Right lobe of liver (tissue), 6 donors: ENCODE data around the gene STRADA. TPM values are rescaled to one million over a fixed set of nuclear protein-coding genes. Genes with fewer than 3 reads are reported as not detected.

Experiments
- ATAC-seq, 4 donors: fragments of 200-7000 bp; cut with Tn5 transposase; one replicate each; pipeline ENCODE4 v1.9.1; 2020; ENCODE audit warnings: mild to moderate bottlenecking in 4 of 4, moderate library complexity in 4 of 4
- DNase-seq, 3 donors: peaks; one replicate each; pipeline ENCODE4 v3.0.0-alpha.2; 2020
- H3K27ac ChIP-seq, 3 donors: fragments of 200-600 bp; one replicate each; pipeline ENCODE4 v1.8.0; 2022
- H3K27me3 ChIP-seq, 2 donors: fragments of 200-600 bp; one replicate each; pipeline ENCODE4 v1.8.0; 2022
- H3K36me3 ChIP-seq, 4 donors: fragments of 200-600 bp; sonication (generic) in 1 of 4; one replicate each; pipeline versions ENCODE4 v1.5.1 to v1.8.0; 2017 to 2022; ENCODE audit warnings: control low read depth in 1 of 4
- H3K4me1 ChIP-seq, 4 donors: fragments of 200-600 bp; sonication (generic) in 1 of 4; one replicate each; pipeline versions ENCODE4 v1.5.1 to v1.8.0; 2017 to 2022; ENCODE audit warnings: control low read depth in 1 of 4
- H3K4me3 ChIP-seq, 3 donors: fragments of 200-600 bp; one replicate each; pipeline ENCODE4 v1.8.0; 2022
- H3K9me3 ChIP-seq, 4 donors: fragments of 200-600 bp; sonication (generic) in 1 of 4; one replicate each; pipeline versions ENCODE4 v1.5.1 to v1.8.0; 2017 to 2022; ENCODE audit warnings: control low read depth in 1 of 4
- CTCF ChIP-seq, 4 donors: fragments of 200-600 bp in 3 of 4; fragments of 450-650 bp in 1 of 4; IDR thresholded peaks; one replicate each; pipeline versions ENCODE4 v1.5.1 to v1.8.0; 2016 to 2022; ENCODE audit warnings: antibody characterized with exemption in 4 of 4, mild to moderate bottlenecking in 2 of 4
- POLR2A ChIP-seq: fragments of 450-650 bp; IDR thresholded peaks from one replicate; pipeline ENCODE4 v1.6.1; 2017; ENCODE audit warnings: antibody characterized with exemption, mild to moderate bottlenecking
- WGBS: methylation state at CpG from one replicate; pipeline ENCODE4 v1.1.6; 2018; ENCODE audit warnings: low coverage, low lambda C conversion rate; ENCODE audit not compliant: insufficient coverage; ENCODE audit errors: missing lambda C conversion rate; 5-methylcytosine and 5-hydroxymethylcytosine counted together
- intact Hi-C, 2 donors: fragments of 100-400 bp; cut with DNase I; formaldehyde crosslinking; loops; one replicate each; pipeline versions ENCODE4 v1.11.2 to v1.14.1; 2022
- total RNA-seq, 6 experiments: library from RNA; depleted of rRNA in 2 of 6; stranded (reverse); fragments of >200 nt in 2 of 6; fragmentation: NEBNext Ultra II Directional in 3 of 6; extraction: Animal tissue kit (Norgen Biotek cat#: 25700) in 3 of 6; gene quantifications; one replicate each; pipeline versions ENCODE4 v1.1.0 to v1.2.4, GENCODE V29; 2016 to 2023
- donor health status: DM: no; HTN: yes; CAD: no.
- donor health status: DM: no; HTN: no; CAD: no.
- donor health status: DM: no; HTN: no; CAD: no.
- donor health status: DM: no; HTN: yes; CAD: no.
- donor health status: DM: no; HTN: yes; CAD: no.

STRADA gene
- total RNA-seq, 6 experiments from 2014 or later = 8.4 to 15.1 (median 13.0) TPM

DNA sequence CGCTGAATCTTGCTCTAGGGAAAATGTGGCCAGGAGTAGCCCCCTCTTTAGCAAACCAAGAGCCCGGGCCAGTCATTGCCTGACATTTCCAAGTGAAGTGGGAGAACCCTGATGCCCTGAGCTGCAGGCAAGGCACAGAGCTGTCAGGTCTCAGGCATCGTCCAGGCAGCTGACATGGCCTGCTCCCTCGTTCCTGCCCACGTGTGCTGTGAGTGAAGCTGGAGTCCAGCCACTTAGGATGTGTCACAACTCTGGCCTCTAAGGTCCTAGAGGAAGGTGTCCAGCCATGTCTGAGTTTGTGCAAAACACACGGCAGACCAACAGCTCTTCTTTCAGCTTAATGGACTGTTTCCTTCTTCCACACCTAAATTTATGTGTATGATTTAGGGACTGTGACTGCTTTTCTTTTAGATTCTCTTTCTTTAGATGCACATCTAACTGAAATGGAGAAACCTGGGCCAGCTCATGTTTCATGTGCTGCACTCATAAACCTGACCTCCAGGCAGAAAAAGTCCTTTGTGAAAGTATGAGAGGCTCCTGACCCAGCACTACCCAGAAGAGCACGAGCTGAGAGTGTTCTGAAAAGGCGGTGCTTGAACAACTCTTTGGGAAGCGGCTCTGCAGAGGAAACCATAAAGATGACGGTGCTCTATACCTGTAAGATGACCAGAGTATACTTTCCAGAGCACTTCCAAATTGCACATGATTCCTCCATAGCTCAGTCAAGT lies 26.9 kb downstream of the STRADA start:
- Histone ChIP-seq H3K27me3 (no peaks in the 10 kb centered on the region), H3K27ac (no peak overlapping the region), H3K36me3 (peaks cover 0 to 22% (median 4%) of the 10 kb centered on the region in 4 donors), H3K4me3 (no peak overlapping the region), H3K9me3 (no peaks in the 10 kb centered on the region), H3K4me1 (no peaks in the 10 kb centered on the region)
- TF ChIP-seq POLR2A (no peak), CTCF (IDR thresholded peaks at IDR 0.05) (no peak)
- intact Hi-C loops = no loop called here
- ATAC-seq (peak in 2 of 4 donors; percentile 41 to 56), DNase-seq (peak in 1 of 3 donors; percentile 41)
- WGBS = 80% methylated on average over 8 of the region's 10 CpGs

DNA sequence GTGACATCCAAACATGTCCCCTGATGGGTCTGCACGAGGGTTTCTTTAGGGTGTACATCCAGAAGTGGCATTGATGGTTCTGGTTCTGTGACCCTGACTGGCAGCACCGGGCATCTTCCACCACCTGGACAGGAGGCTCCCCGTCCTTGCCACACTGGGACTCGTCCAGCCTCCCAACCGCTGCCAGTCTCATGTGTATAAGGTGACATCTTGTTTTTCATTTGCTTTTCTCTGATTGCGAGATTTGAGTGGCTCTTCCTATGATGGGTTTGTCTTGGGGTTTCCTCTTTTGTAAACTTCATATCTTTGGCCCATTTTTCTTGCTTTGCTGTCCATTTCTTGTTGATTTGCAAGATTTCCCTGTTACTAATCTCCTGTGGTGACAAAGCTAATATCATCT lies 32.5 kb downstream of the STRADA start:
- no peak for TF ChIP-seq CTCF (IDR thresholded peaks at IDR 0.05)
- no peak for TF ChIP-seq POLR2A
- 81% methylated on average over 4 of the region's 6 CpGs for WGBS
- H3K4me3 ChIP-seq = no peak overlapping the region
- peaks cover 0 to 33% (median 9%) of the 10 kb centered on the region in 4 donors for H3K36me3 ChIP-seq
- DNase-seq (peak in 1 of 3 donors; percentile 31), ATAC-seq (no peak)
- intact Hi-C loops = no loop called here
- no peaks in the 10 kb centered on the region for H3K27me3 ChIP-seq
- no peak overlapping the region for H3K27ac ChIP-seq
- H3K4me1 ChIP-seq = no peaks in the 10 kb centered on the region
- H3K9me3 ChIP-seq = no peaks in the 10 kb centered on the region

DNA sequence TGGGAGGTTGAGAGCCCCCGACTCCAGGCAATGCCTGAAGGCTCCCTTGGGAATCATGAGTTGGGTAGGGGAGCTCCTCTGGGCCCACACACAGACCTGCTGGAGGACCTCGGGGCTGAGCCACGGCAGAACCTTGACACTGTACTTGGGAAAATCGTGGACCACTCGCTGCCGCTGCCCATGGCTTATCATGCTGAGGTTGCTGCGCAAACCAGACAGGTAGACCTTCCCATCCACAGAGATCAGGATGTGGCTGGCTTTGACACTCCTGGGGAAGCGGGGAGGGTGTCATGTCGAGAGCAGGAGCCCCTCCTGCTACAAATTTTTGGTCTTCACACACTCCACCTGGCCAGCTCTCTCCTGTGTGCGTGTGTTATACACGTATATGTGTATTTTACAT lies 34.4 kb downstream of the STRADA start:
- no peak overlapping the region for H3K27ac ChIP-seq
- H3K4me1 ChIP-seq = no peaks in the 10 kb centered on the region
- intact Hi-C loops = no loop called here
- 67% methylated on average over 1 of the region's 11 CpGs for WGBS
- H3K36me3 ChIP-seq = peaks cover 0 to 24% (median 9%) of the 10 kb centered on the region in 4 donors
- peak in 1 of 3 donors; percentile 38 for DNase-seq
- ATAC-seq = no peak
- no peaks in the 10 kb centered on the region for H3K9me3 ChIP-seq
- no peak for TF ChIP-seq CTCF (IDR thresholded peaks at IDR 0.05)
- TF ChIP-seq POLR2A = no peak
- no peaks in the 10 kb centered on the region for H3K27me3 ChIP-seq
- no peak overlapping the region for H3K4me3 ChIP-seq

- Histone ChIP-seq H3K4me3 (no peak overlapping the region), H3K9me3 (no peaks in the 10 kb centered on the region), H3K36me3 (peaks cover 0 to 24% (median 9%) of the 10 kb centered on the region in 4 donors), H3K27me3 (no peaks in the 10 kb centered on the region), H3K4me1 (no peaks in the 10 kb centered on the region), H3K27ac (no peak overlapping the region)
- DNase-seq = peak in 1 of 3 donors; percentile 40
- 83% methylated on average over 7 of the region's 7 CpGs for WGBS
- no peak for ATAC-seq
- intact Hi-C loops = no loop called here
- TF ChIP-seq POLR2A (no peak), CTCF (IDR thresholded peaks at IDR 0.05) (no peak)
Observed at GRCh38 chr17:63706336-63707082, 35.1 kb downstream of the STRADA start.
